Urinary bladder (tissue), 4 donors: ENCODE data around the gene LAMC1. TPM values are rescaled to one million over a fixed set of nuclear protein-coding genes. Genes with fewer than 3 reads are reported as not detected.
"Not testable (repeated sequence)": the region's sequence is repeated elsewhere in the genome, so short reads cannot be mapped to it uniquely, and the experiment has no call there.

Experiments used
- DNase-seq: peaks from one replicate; pipeline ENCODE4 v3.0.0-alpha.2; 2015; ENCODE audit errors: extremely low spot score
- H3K27ac ChIP-seq: one replicate; pipeline ENCODE4 v1.5.1; 2013; ENCODE audit warnings: low read depth, mild to moderate bottlenecking, moderate library complexity
- H3K36me3 ChIP-seq: one replicate; pipeline ENCODE4 v1.6.1; 2013; ENCODE audit warnings: mild to moderate bottlenecking, moderate library complexity; ENCODE audit not compliant: insufficient read depth
- H3K4me1 ChIP-seq: one replicate; pipeline ENCODE4 v1.6.1; 2013; ENCODE audit warnings: mild to moderate bottlenecking, moderate library complexity; ENCODE audit not compliant: insufficient read depth
- H3K4me3 ChIP-seq: one replicate; pipeline ENCODE4 v1.5.1; 2013; ENCODE audit warnings: low read depth, low read length
- WGBS: extraction: QIAGEN DNeasy Blood & Tissue Kit; methylation state at CpG from one replicate; pipeline ENCODE4 v1.1.7; 2013; 5-methylcytosine and 5-hydroxymethylcytosine counted together
- polyA plus RNA-seq: library from polyadenylated mRNA; stranded (reverse); fragments of 200-250 nt; gene quantifications from one replicate; pipeline ENCODE4 v1.2.3, GENCODE V29; 2013
- total RNA-seq: library from RNA; depleted of rRNA; stranded (reverse); fragments of >200 nt; gene quantifications from one replicate; pipeline ENCODE4 v1.2.3, GENCODE V29; 2014
- donor health status: healthy with polysubstance abuse.
- donor health status: healthy.

LAMC1 gene
- total and polyA plus RNA-seq, 2 donors, result 178 to 279 TPM

DNA sequence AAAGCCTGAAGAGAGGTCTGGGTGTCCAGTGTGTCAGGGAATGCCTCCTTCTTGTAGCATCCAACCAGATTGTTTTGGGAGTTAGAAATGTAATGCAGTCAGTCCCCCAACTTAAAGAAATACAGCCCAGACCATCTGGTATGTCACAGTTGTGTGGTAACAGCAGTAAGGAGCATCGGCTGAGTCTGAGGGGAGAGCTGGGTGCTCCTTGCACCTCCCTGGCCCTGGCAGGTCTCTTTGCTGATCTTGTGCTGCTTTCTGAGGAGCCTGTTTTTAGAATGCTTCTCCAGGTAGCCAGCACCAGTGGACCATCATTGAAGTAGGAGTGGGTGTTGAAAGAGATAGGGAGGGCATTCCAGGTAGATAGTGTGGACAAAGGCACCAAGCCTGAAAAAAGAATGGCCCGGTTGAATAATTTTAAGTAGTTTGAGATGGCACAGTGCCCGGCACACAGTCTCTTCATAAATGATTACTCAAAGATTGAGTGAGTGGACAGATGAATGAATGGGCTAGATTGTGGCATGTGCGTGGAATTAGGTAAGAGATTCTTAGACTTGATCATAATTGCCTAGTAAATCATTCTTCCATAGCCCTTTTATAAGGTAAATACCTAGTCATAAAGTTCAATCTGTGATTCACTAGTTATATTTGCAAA lies 46.5 kb downstream of the LAMC1 start:
- Histone ChIP-seq H3K27ac (no peak overlapping the region), H3K4me3 (no peak overlapping the region), H3K36me3 (no peaks in the 10 kb centered on the region), H3K4me1 (no peaks in the 10 kb centered on the region)
- 74% methylated on average over 4 of the region's 4 CpGs for WGBS
- DNase-seq, result no peak

DNA sequence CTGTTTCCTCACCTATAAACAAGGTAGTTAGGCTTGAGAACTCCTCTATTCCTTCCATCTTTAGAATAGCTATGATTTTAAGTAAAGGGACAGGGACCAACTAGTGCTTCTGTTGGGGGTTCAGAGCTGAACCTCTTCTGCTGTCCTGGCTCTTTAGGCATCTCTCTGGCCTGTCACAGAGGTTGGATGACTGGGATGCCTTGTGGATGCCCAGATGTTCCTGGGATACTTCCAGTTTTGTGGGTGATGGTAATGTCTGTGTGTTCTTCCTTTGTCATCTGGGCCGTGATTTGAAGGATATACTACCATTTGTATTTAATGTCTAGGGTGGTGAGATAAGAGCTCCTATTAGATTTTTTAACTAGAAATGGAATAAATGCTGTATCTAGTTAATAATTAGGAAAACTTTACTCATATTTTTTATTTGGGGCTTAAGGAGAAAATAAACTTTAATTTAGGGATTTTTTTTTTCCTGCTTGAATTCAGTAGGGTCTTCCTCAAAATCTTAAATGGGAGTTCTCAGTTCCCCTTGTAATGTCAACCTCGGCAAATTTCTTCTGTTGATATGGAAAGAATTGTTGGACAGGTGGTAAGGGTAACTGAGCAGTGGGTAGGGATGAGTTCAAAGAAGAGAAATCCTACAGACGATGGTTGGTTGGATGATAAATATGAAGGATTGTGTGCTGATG lies 47.2 kb downstream of the LAMC1 start:
- DNase-seq, result no peak
- H3K4me3 ChIP-seq, result no peak overlapping the region
- H3K36me3 ChIP-seq, result no peaks in the 10 kb centered on the region
- no peaks in the 10 kb centered on the region for H3K4me1 ChIP-seq
- H3K27ac ChIP-seq, result no peak overlapping the region
- whole genome bisulfite sequencing, result 72% methylated on average over 3 of the region's 3 CpGs

DNA sequence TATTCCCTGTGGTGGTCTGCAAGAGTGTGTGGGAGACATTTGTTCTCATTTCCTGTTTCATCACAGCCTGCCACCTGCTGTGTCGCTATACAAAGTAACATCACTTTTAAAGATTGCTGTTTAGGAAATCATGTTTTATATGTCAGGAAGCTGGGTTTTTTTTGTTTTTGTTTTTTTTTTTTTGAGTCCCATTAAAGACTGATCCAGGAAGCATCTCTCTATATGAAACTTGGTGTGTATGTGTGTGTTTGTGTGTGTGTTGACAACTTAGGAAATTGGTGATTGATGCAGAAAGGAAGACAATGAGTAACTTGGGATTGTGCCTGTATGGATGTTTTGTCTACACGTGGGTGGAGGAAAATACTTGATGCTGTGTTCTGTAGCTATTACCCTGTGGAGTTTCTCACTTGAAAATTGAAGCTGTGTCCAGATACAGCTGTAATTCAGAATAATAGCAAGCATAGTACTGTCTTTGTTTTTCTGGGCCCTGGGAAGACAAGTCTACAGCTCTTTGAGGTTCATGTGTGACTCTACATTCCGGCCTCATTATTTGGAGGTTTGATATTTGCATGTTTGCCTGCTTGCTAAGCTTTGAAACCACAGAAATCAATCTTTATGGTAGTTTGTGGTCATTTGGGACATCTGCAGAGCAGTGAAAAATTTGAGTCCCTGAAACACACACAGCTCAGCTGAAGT lies 47.9 kb downstream of the LAMC1 start:
- no peak for DNase-seq
- no peaks in the 10 kb centered on the region for H3K36me3 ChIP-seq
- no peaks in the 10 kb centered on the region for H3K4me1 ChIP-seq
- H3K27ac ChIP-seq, result no peak overlapping the region
- 47% methylated on average over 3 of the region's 3 CpGs for WGBS
- no peak overlapping the region for H3K4me3 ChIP-seq

DNA sequence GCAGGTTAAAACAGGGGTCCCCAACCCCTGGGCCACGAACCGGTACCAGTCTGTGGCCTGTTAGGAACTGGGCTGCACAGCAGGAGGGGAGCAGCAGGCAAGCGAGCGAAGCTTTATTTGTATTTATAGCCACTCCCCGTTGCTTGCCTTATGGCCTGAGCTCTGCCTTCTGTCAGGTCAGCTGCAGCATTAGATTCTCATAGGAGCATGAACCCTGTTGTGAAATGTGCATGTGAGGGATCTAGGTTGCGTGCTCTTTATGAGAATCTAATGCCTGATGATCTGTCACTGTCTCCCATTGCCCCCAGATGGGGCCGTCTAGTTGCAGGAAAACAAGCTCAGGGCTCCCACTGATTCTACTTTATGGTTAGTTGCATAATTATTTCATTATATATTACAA lies 49.4 kb downstream of the LAMC1 start:
- 77% methylated on average over 7 of the region's 7 CpGs for WGBS

DNA sequence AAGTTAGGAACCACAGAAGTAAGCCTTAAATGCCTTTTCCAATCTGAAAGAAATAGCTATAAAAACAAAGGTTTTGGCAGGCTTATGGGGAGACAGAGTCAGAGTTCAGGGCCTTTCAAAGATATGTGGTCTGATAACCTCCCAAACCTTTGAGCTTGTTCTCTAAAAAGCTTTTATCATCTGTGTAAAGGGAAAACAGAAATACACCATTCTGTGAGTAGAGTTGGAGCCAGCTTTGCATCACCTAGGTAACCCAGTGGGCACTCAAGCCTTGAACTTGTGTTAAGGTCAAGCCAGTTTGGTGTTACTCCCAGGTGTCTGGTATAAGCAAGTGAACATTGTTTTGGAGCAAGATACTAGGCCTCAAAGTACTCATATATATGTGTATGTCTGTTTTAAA lies 50.1 kb downstream of the LAMC1 start:
- Histone ChIP-seq H3K27ac (no peak overlapping the region), H3K4me1 (no peaks in the 10 kb centered on the region), H3K4me3 (no peak overlapping the region), H3K36me3 (no peaks in the 10 kb centered on the region)
- no peak for DNase-seq

More for the DNA sequence above, 49.4 kb downstream of the LAMC1 start:
- not testable (repeated sequence) for H3K4me3 ChIP-seq, DNase-seq, H3K27ac ChIP-seq, H3K36me3 ChIP-seq, H3K4me1 ChIP-seq

DNA sequence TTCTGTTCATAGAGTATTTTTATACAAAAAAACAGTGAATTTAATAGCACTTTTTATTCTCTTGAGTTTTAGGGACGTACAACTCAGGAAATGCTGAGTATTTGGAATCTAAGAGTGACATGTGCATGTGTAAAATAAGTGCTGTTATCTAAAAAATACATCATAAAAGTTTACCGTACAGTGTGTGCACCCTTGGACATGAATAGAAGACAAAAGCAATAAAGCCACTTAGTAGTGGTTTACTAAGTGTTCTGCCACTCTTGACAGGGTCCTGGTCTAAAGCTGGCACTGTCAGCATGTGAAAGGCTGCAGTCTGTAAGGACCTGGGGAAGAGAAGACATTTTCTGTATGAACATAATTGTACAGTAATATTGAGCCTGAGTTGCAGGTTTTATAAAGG lies 51.0 kb downstream of the LAMC1 start:
- no peak for DNase-seq
- H3K4me1 ChIP-seq, result no peaks in the 10 kb centered on the region
- H3K36me3 ChIP-seq, result no peaks in the 10 kb centered on the region
- no peak overlapping the region for H3K27ac ChIP-seq
- 33% methylated on average over 2 of the region's 2 CpGs for WGBS
- no peak overlapping the region for H3K4me3 ChIP-seq

DNA sequence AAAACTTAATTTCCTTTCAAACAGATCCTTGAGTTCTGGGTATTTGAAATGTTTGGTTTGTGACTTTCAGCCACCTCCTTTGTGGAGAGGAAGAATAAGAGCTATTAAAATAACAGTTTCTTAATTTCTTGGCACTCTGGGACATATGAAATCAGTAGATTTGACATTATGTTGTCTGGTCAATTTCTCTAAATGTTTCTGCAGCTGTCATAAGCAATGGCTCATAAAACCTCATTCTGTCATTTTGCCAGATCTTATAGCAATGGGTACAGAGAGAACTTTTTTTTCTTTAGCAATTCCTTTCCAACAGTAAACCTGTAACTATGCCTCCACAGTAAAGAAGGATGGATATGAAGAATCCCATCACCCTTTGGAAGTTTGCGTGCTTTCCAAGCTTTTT lies 52.6 kb downstream of the LAMC1 start:
- Histone ChIP-seq H3K4me1 (no peaks in the 10 kb centered on the region), H3K27ac (no peak overlapping the region), H3K36me3 (no peaks in the 10 kb centered on the region), H3K4me3 (no peak overlapping the region)
- no peak for DNase-seq
- 46% methylated on average over 1 of the region's 1 CpG for WGBS

DNA sequence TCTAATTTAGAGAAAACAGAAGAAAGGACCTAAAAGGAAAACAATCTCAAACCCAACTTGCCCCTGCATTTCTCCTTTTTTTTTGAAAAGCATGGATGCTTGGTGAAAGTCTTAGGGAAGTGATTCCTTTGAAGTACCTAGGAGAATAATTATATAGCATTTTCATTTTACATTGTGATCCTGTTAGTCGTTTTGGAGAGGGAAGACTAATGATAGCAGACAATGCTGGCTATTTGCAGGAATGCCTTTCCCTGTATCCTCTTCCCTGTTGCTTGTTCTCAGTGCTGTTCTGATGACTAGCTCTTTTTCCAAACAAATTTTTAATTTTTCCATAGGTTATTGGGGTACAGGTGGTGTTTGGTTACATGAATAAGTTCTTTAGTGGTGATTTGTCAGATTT lies 53.9 kb downstream of the LAMC1 start:
- H3K4me1 ChIP-seq, result no peaks in the 10 kb centered on the region
- no peak overlapping the region for H3K27ac ChIP-seq

DNA sequence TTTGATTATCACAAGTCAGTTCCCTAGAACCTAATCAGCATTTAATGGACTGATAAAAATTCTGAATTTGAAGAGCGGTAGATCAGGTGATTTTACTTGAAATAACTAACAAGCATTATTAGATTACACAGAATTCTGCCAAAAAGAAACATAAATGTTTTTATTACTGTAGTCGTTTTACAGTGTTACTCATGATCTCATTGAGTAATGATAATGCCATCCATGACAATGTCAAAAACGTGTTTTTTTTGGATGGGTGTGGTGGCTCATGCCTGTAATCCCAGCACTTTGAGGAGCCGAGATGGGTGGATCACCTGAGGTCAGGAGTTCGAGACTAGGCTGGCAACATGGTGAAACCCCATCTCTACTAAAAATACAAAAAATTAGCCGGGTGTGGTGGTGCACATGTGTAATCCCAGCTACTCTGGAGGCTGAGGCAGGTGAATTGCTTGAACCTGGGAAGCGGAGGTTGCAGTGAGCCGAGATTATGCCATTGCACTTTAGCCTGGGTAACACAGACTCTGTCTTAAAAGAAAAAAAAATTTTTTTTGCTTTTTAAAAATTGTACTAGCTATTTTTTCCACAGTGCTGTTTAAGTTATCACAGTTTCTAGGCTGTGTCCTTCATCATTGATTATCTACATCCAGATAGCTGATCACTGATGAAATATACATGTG lies 56.6 kb downstream of the LAMC1 start:
- H3K4me3 ChIP-seq, result no peak overlapping the region
- no peaks in the 10 kb centered on the region for H3K36me3 ChIP-seq
- no peaks in the 10 kb centered on the region for H3K4me1 ChIP-seq
- WGBS, result 67% methylated on average over 8 of the region's 8 CpGs
- DNase-seq, result no peak
- H3K27ac ChIP-seq, result no peak overlapping the region

More for the DNA sequence above, 53.9 kb downstream of the LAMC1 start:
- DNase-seq, result no peak
- Histone ChIP-seq H3K4me3 (no peak overlapping the region), H3K36me3 (no peaks in the 10 kb centered on the region)
- 24% methylated on average over 1 of the region's 1 CpG for WGBS

DNA sequence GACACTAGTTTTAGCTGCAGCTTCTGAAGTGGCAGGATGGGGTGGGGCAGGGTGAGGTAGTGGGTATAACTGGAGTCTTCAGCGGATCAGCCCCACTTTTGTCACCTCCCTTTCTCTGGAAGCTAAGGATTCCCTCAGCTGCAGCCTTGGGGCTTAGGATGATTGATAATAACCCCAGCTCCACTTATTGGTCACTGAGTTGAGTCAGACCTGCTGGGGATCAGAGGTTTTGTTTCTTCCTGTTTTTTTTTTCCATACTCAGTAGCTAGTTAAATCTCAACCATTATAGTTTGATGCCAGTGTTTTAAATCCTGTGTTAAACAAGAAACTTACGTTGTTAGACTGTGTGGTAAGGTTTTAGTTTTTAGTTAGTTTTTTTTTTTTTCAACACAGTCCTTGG lies 57.2 kb downstream of the LAMC1 start:
- no peaks in the 10 kb centered on the region for H3K4me1 ChIP-seq
- H3K27ac ChIP-seq, result no peak overlapping the region
- 52% methylated on average over 2 of the region's 2 CpGs for WGBS
- no peak overlapping the region for H3K4me3 ChIP-seq
- no peaks in the 10 kb centered on the region for H3K36me3 ChIP-seq
- DNase-seq, result no peak

DNA sequence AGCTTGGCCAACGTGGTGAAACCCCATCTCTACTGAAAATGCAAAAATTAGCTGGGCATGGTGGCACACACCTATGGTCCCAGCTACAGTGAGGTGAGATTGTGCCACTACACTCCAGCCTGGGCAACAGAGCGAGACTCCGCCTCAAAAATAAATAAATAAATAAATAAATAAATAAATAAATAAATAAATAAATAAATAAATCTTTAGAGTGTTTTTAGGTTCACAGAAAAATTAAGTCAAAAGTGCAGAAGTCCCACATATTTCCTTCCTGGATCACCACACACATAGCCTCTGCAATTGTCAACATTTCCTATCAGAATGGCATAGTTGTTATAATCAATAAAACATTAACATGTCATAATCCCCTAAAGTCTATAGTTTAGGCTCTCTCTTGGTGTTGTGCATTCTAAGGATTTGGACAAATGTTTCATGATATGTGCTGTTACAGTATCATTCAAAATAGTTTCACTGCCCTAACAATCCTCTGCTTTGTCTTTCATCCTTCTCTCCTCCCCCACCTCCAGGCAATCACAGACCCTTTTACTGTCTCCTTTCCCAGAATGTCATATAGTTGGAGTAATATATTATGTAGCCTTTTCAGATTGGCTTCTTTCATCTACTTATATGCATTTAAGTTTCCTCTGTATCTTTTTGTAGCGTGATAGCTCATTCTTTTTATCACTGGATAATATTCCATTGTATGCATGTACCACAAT lies 58.3 kb downstream of the LAMC1 start:
- H3K27ac ChIP-seq, result no peak overlapping the region
- H3K4me1 ChIP-seq, result no peaks in the 10 kb centered on the region

DNA sequence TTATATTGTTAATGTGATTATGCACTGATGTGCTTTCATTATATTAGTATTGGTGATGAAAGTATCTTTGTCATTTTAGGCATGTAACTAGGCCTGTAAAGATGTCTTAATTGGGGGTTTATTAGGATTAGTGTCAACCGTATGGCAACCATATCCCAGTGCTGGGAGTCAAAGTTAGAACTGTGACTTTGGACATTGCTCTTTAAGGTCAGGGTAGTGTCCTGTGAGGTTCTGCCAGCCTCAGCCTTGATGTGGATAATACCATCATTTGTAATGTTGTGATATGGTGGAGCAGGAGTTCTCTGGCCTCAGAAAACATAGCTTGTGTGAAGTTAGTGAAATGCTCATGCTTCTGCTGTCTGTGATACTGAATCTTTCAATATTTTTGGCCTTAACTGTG lies 59.4 kb downstream of the LAMC1 start:
- H3K27ac ChIP-seq, result no peak overlapping the region
- WGBS, result 79% methylated on average over 1 of the region's 1 CpG
- H3K36me3 ChIP-seq, result no peaks in the 10 kb centered on the region
- no peak for DNase-seq
- H3K4me3 ChIP-seq, result no peak overlapping the region
- no peaks in the 10 kb centered on the region for H3K4me1 ChIP-seq

More for the DNA sequence above, 58.3 kb downstream of the LAMC1 start:
- Histone ChIP-seq H3K36me3 (no peaks in the 10 kb centered on the region), H3K4me3 (no peak overlapping the region)
- WGBS, result 96% methylated on average over 4 of the region's 4 CpGs
- no peak for DNase-seq

DNA sequence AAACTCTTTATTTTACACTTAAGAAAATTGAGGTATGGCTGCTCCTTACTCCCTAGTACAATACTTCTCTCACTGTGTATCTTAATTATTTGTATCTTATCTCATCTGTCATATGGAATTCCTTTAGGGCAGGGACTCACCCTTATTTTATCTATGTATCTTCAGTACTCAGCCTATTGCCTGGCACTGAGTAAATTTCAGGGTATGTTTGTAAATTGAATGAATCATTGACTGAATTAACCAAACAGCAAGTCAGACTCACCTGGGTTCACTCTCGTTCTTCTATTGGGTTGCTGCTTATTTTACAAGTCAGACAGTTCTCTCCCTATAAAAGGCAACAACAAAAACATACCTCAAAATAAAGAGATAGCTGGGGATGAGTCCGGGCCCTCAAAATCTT lies 63.8 kb downstream of the LAMC1 start:
- no peak overlapping the region for H3K4me3 ChIP-seq
- H3K27ac ChIP-seq, result no peak overlapping the region
- WGBS, result 71% methylated on average over 2 of the region's 2 CpGs
- DNase-seq, result no peak
- no peaks in the 10 kb centered on the region for H3K4me1 ChIP-seq
- no peaks in the 10 kb centered on the region for H3K36me3 ChIP-seq
